GM12801 (cell line): ENCODE data around the gene PACRGL.

Experiments used
- TF ChIP-seq, protein P1 (sequence below): IDR thresholded peaks from one replicate; pipeline ENCODE4 v1.5.1; 2011; ENCODE audit warnings: control low read depth; ENCODE audit not compliant: insufficient read length; ENCODE audit errors: extremely low read depth

PACRGL gene

DNA sequence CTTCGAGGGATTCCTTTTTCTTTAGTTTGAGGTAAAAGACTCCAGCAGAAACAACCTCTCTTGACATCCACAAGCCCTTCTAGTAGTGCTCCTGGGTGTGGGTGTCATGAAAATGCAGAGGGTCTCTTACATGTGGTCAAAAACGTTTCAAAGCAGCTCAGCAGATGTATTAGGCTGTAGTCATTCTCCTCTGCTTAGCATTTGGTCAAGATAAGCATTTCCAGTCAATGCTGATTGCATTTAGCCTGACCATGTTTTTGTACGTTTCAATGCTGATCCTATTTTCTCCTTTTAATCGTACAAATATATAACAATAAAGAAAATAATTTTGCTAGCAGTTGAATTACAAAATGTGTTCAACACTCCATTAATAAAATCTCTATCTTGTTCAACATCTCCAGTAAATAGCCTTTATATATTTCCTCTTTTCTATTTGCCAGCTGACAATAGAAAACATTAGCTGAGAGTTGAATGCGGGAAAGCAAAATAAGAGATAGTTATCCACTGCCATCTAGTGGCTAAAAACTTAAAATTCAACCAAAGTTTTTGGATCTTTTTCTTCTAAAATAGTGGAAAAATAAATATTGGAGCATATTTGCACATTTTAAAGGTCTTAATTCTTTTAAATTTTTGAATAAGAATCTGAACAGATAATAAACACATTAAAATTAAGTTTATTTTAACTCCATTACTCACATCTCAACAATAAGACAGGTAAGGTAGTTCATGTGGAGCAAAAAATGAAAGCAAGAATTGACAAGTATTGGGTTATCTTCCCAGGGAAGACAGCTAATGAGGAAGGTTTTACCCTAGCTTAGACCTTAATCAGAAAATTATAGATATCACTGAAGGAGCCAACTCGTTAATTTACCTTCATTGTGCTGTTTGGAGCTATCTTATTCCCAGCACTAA is 15.2 kb upstream of the PACRGL start:
- TF ChIP-seq, protein P1, sequence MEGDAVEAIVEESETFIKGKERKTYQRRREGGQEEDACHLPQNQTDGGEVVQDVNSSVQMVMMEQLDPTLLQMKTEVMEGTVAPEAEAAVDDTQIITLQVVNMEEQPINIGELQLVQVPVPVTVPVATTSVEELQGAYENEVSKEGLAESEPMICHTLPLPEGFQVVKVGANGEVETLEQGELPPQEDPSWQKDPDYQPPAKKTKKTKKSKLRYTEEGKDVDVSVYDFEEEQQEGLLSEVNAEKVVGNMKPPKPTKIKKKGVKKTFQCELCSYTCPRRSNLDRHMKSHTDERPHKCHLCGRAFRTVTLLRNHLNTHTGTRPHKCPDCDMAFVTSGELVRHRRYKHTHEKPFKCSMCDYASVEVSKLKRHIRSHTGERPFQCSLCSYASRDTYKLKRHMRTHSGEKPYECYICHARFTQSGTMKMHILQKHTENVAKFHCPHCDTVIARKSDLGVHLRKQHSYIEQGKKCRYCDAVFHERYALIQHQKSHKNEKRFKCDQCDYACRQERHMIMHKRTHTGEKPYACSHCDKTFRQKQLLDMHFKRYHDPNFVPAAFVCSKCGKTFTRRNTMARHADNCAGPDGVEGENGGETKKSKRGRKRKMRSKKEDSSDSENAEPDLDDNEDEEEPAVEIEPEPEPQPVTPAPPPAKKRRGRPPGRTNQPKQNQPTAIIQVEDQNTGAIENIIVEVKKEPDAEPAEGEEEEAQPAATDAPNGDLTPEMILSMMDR = no peak

DNA sequence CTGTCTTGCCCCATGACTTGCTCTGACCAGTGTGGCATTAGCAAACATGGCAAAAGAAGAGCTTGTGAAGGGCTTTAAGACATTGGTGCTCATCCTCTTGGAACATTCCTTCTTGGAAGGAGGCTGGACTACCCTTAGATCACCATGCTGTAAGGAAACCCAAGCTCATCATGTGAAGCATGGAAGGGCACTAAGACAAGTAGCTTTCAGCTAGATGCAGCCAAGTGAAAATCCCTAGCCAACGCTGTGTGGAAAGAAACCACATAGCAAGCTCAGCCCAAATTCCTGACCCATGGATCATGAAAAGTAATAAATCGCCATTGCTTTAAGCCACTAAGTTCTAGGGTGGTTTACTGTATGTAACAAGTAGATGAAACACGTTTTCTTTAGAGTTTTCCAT is 12.4 kb upstream of the PACRGL start:
- TF ChIP-seq, protein P1 = no peak

DNA sequence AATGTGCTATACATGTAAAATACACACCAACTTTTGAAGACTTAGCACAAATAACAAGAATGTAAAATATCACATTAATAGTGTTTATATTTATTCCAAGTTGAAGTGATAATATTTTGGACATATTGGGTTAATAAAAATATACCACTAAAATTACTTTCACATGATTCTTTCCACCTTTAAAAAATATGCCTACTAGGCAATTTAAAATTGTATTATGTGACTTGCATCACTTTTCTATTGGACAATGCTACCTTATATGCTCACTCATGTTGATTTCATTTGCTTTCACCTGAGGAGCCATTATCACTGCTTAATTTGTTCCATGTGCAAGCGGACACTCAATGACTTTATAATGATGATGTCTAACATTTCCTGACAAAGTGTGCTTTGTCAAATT is 3.4 kb upstream of the PACRGL start:
- TF ChIP-seq, protein P1 = no peak

DNA sequence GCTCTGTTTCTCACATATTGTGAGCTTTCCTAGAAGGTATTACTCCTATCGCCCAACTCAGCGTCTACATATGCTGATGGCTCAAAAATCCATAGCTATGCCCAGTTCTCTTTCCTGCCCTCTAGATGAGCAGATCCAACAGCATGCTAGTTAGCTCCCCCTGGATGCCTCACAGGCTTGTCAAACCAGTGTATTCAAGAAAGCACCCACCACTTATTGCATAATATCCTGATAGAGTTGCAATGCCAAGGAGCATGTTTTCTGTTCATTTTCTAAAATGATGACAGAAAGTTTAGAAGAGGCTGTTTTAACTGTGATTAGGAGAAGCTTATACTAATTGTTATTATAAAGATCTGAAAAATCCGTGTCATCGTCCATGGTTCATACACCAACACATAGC is 1.9 kb upstream of the PACRGL start:
- TF ChIP-seq, protein P1 = no peak

GRCh38 chr4:20698820-20699219 is 1.4 kb upstream of the PACRGL start:
- TF ChIP-seq, protein P1 = no peak

DNA sequence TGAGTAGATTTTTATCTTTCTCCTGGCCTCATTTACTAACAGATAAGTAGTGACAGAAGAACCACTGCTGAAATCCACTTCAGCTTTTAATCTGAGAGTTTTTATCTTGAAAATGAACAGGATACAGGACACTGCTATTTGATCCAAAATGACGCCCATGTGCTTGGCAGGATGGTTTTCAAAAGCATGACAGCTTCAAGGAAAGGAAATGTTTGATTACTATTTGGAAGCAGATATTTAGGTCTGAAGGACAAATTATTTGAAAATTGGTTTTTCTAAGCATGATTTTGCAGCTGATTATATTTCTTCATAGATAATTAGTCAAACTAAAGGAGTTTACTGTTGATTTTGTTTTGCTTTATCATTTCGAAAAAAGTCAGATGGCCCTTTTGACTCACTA is 11.1 kb downstream of the PACRGL start:
- TF ChIP-seq, protein P1 = no peak

GRCh38 chr4:20723019-20723418 is 22.8 kb downstream of the PACRGL start:
- TF ChIP-seq, protein P1 = no peak
